ENCODE results near the gene SDK1.

The SDK1 gene

GRCh38 chr7:3879355-3880075, 578.5 kb downstream of the SDK1 start:
- no peak for DNase-seq
- no peaks in the 10 kb centered on the region for H4K20me1 ChIP-seq (ENCODE audit: insufficient read depth, low read length)
- H3K4me1 ChIP-seq (ENCODE audit: insufficient read depth, low read length), result no peaks in the 10 kb centered on the region
- H3K4me2 ChIP-seq (ENCODE audit: insufficient read depth, low read length), result no peak overlapping the region
- no peak overlapping the region for H3K27ac ChIP-seq (ENCODE audit: low read length)
- no peak overlapping the region for H3K4me3 ChIP-seq (ENCODE audit: low read depth in 1 of 2, low read length in 2 of 2)
- no peak for TF ChIP-seq EZH2 (IDR thresholded peaks at IDR 0.05; ENCODE audit: borderline replicate concordance, low read depth, low read length, severe bottlenecking)
- no peak for TF ChIP-seq CTCF (IDR thresholded peaks at IDR 0.05; ENCODE audit: borderline replicate concordance, extremely low read depth, low read length, poor library complexity, severe bottlenecking)
- no peaks in the 10 kb centered on the region for H3K79me2 ChIP-seq (ENCODE audit: insufficient read depth, low read length)
- no peaks in the 10 kb centered on the region for H3K36me3 ChIP-seq (ENCODE audit: insufficient read depth, low read length)
- H3K9ac ChIP-seq (ENCODE audit: low read depth, low read length), result no peak overlapping the region
- H3K9me3 ChIP-seq (ENCODE audit: insufficient read depth, low read length, severe bottlenecking), result no peaks in the 10 kb centered on the region
- H2AFZ ChIP-seq (ENCODE audit: low read depth, low read length), result no peak overlapping the region
- no peak for ATAC-seq (ENCODE audit: insufficient read depth, low read depth)
- peaks cover 3% of the 10 kb centered on the region for H3K27me3 ChIP-seq (ENCODE audit: insufficient read depth, low read length, poor library complexity)

GRCh38 chr7:3880228-3880987, 579.4 kb downstream of the SDK1 start:
- Histone ChIP-seq H3K9ac (ENCODE audit: low read depth, low read length) (no peak overlapping the region), H2AFZ (ENCODE audit: low read depth, low read length) (no peak overlapping the region), H3K9me3 (ENCODE audit: insufficient read depth, low read length, severe bottlenecking) (no peaks in the 10 kb centered on the region), H3K4me2 (ENCODE audit: insufficient read depth, low read length) (no peak overlapping the region), H3K4me3 (ENCODE audit: low read depth in 1 of 2, low read length in 2 of 2) (no peak overlapping the region), H3K27ac (ENCODE audit: low read length) (no peak overlapping the region), H3K36me3 (ENCODE audit: insufficient read depth, low read length) (no peaks in the 10 kb centered on the region), H3K27me3 (ENCODE audit: insufficient read depth, low read length, poor library complexity) (peaks cover 2% of the 10 kb centered on the region), H3K79me2 (ENCODE audit: insufficient read depth, low read length) (no peaks in the 10 kb centered on the region), H4K20me1 (ENCODE audit: insufficient read depth, low read length) (no peaks in the 10 kb centered on the region), H3K4me1 (ENCODE audit: insufficient read depth, low read length) (no peaks in the 10 kb centered on the region)
- DNase-seq (no peak), ATAC-seq (ENCODE audit: insufficient read depth, low read depth) (no peak)
- TF ChIP-seq EZH2 (IDR thresholded peaks at IDR 0.05; ENCODE audit: borderline replicate concordance, low read depth, low read length, severe bottlenecking), result no peak
- no peak for TF ChIP-seq CTCF (IDR thresholded peaks at IDR 0.05; ENCODE audit: borderline replicate concordance, extremely low read depth, low read length, poor library complexity, severe bottlenecking)

GRCh38 chr7:3882782-3883181, 581.7 kb downstream of the SDK1 start:
- Histone ChIP-seq H4K20me1 (ENCODE audit: insufficient read depth, low read length) (no peaks in the 10 kb centered on the region), H3K79me2 (ENCODE audit: insufficient read depth, low read length) (no peaks in the 10 kb centered on the region), H3K27me3 (ENCODE audit: insufficient read depth, low read length, poor library complexity) (no peaks in the 10 kb centered on the region), H3K36me3 (ENCODE audit: insufficient read depth, low read length) (no peaks in the 10 kb centered on the region), H3K4me2 (ENCODE audit: insufficient read depth, low read length) (no peak overlapping the region), H3K9me3 (ENCODE audit: insufficient read depth, low read length, severe bottlenecking) (no peaks in the 10 kb centered on the region), H3K27ac (ENCODE audit: low read length) (no peak overlapping the region), H3K4me3 (ENCODE audit: low read depth in 1 of 2, low read length in 2 of 2) (no peak overlapping the region), H3K9ac (ENCODE audit: low read depth, low read length) (no peak overlapping the region), H2AFZ (ENCODE audit: low read depth, low read length) (no peak overlapping the region), H3K4me1 (ENCODE audit: insufficient read depth, low read length) (no peaks in the 10 kb centered on the region)
- DNase-seq (no peak), ATAC-seq (ENCODE audit: insufficient read depth, low read depth) (no peak)
- TF ChIP-seq CTCF (IDR thresholded peaks at IDR 0.05; ENCODE audit: borderline replicate concordance, extremely low read depth, low read length, poor library complexity, severe bottlenecking), result no peak
- TF ChIP-seq EZH2 (IDR thresholded peaks at IDR 0.05; ENCODE audit: borderline replicate concordance, low read depth, low read length, severe bottlenecking), result no peak
